ENCODE results near the gene SLC17A8. TPM values are rescaled to one million over a fixed set of nuclear protein-coding genes. Genes with fewer than 3 reads are reported as not detected.

The SLC17A8 gene
- polyA plus RNA-seq, 1 of the 3 experiments (the other 2 are of a cell fraction): not detected

DNA sequence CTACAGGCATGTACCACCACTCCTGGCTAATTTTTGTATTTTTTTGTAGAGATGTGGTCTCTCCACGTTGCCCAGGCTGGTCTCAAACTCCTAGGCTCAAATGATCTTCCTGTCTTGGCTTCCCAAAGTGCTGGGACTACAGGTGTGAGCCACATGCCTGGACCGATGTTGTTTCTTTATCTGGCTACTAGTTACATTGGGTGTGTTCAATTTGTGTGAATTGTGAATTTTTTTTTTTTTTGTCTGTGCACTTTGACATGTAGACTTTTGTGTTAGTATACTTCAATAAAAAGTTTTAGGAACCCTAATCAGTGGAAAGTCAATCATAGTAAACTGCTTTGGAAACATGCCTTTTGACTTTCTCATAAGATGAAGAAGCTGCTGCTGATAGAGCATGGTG is 24.0 kb upstream of the SLC17A8 start:
- DNase-seq: no peak
- Histone ChIP-seq H3K27me3 (ENCODE audit: insufficient read depth) (no peaks in the 10 kb centered on the region), H3K4me2 (no peak overlapping the region), H3K9ac (no peak overlapping the region), H2AFZ (ENCODE audit: low read depth) (no peak overlapping the region), H3K79me2 (ENCODE audit: insufficient read depth) (no peaks in the 10 kb centered on the region), H3K27ac (ENCODE audit: low read depth in 2 of 2, low read length in 1 of 2) (no peak overlapping the region), H3K9me3 (no peaks in the 10 kb centered on the region), H4K20me1 (ENCODE audit: insufficient read depth) (no peaks in the 10 kb centered on the region), H3F3A (replicated peaks; ENCODE audit: insufficient read depth) (peaks cover 1% of the 10 kb centered on the region), H3K36me3 (replicated peaks in 1 of 2; ENCODE audit: control insufficient read depth in 1 of 2, insufficient read depth in 2 of 2, low read length in 1 of 2) (peaks cover 73 to 80% of the 10 kb centered on the region in 2 experiments), H3K4me3 (ENCODE audit: low read depth in 2 of 2, low read length in 1 of 2) (no peak overlapping the region), H3K4me1 (ENCODE audit: control insufficient read depth in 1 of 2, insufficient read depth in 2 of 2, low read depth in 1 of 2, low read length in 1 of 2) (no peaks in the 10 kb centered on the region), H3K9me2 (no peaks in the 10 kb centered on the region)
- ChIA-PET POLR2A (no interaction called here), CTCF (interaction anchor here (1.2 to 1.3 kb wide), 2 partner anchors 16 to 20 kb away, joined by 3 to 4 read pairs; no protein-coding TSS in a partner anchor)
- no peak for TF ChIP-seq SIN3A (IDR thresholded peaks at IDR 0.05; ENCODE audit: borderline replicate concordance, low read depth, low read length)
- no peak for TF ChIP-seq TCF12 (IDR thresholded peaks at IDR 0.05)
- no peak for TF ChIP-seq EZH2phosphoT487 (IDR thresholded peaks at IDR 0.05; ENCODE audit: borderline replicate concordance, low read depth)
- TF ChIP-seq USF2 (IDR thresholded peaks at IDR 0.05; ENCODE audit: borderline replicate concordance, low read depth, low read length): no peak
- no peak for TF ChIP-seq ELF1 (IDR thresholded peaks at IDR 0.05)
- TF ChIP-seq PBX3 (IDR thresholded peaks at IDR 0.05): no peak
- no peak for TF ChIP-seq NRF1 (IDR thresholded peaks at IDR 0.05; ENCODE audit: low read depth, low read length)
- WGBS (ENCODE audit: low lambda C conversion rate): 93% methylated on average over 2 of the region's 2 CpGs

DNA sequence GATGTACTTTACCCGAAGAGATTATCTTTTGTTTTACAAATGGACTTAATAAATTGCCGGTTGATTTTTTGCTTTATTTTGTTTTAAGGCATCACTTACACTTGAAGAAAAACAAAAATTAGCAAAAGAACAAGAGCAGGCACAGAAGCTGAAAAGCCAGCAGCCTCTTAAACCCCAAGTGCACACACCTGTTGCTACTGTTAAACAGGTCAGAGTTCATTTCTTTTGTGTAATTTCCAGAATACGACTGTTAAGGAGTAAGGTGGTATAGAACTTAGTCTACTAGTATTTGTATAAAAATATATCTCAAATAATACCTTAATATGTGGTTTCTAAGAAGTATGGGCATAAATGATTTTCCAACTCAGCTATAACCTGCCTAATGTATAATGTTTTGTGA is 19.6 kb upstream of the SLC17A8 start:
- no peak overlapping the region for H3K4me2 ChIP-seq
- H3K27me3 ChIP-seq (ENCODE audit: insufficient read depth): no peaks in the 10 kb centered on the region
- H3K4me3 ChIP-seq (ENCODE audit: low read depth in 2 of 2, low read length in 1 of 2): no peak overlapping the region
- ChIA-PET CTCF (interaction anchor here (1.1 to 2.6 kb wide), 3 partner anchors 9 to 11 kb away, joined by 3 to 10 read pairs (median 3); no protein-coding TSS in a partner anchor), POLR2A (no interaction called here)
- peaks cover 65 to 80% of the 10 kb centered on the region in 2 experiments for H3K36me3 ChIP-seq (replicated peaks in 1 of 2; ENCODE audit: control insufficient read depth in 1 of 2, insufficient read depth in 2 of 2, low read length in 1 of 2)
- no peaks in the 10 kb centered on the region for H3K9me2 ChIP-seq
- no peaks in the 10 kb centered on the region for H3K9me3 ChIP-seq
- no peak for DNase-seq
- no peak for TF ChIP-seq TCF12 (IDR thresholded peaks at IDR 0.05)
- TF ChIP-seq RCOR1 (IDR thresholded peaks at IDR 0.05; ENCODE audit: low read length): no peak
- no peak for TF ChIP-seq EZH2phosphoT487 (IDR thresholded peaks at IDR 0.05; ENCODE audit: borderline replicate concordance, low read depth)
- no peak for TF ChIP-seq EP300 (IDR thresholded peaks at IDR 0.05; ENCODE audit: borderline replicate concordance in 1 of 2, low read depth in 1 of 2, low read length in 1 of 2)
- no peak for TF ChIP-seq TAF1 (IDR thresholded peaks at IDR 0.05; ENCODE audit: borderline replicate concordance, low read depth, low read length)
- TF ChIP-seq NRF1 (IDR thresholded peaks at IDR 0.05; ENCODE audit: low read depth, low read length): no peak
- no peak for TF ChIP-seq RAD21 (IDR thresholded peaks at IDR 0.05; ENCODE audit: low read length)
- no peak for TF ChIP-seq USF1 (IDR thresholded peaks at IDR 0.05; ENCODE audit: borderline replicate concordance, low read depth)
- no peak for TF ChIP-seq POLR2AphosphoS5 (IDR thresholded peaks at IDR 0.05; ENCODE audit: low read depth, low read length)
- no peak for TF ChIP-seq MEF2A (IDR thresholded peaks at IDR 0.05; ENCODE audit: borderline replicate concordance, low read depth)
- no peak for TF ChIP-seq ZBTB33 (IDR thresholded peaks at IDR 0.05; ENCODE audit: borderline replicate concordance, low read depth)
- TF ChIP-seq FOSL2 (IDR thresholded peaks at IDR 0.05; ENCODE audit: borderline replicate concordance, low read depth): no peak
- TF ChIP-seq SMC3 (IDR thresholded peaks at IDR 0.05; ENCODE audit: low read depth, low read length): no peak
- no peak for TF ChIP-seq SIN3A (IDR thresholded peaks at IDR 0.05; ENCODE audit: borderline replicate concordance, low read depth, low read length)
- TF ChIP-seq PBX3 (IDR thresholded peaks at IDR 0.05): no peak
- H3K27ac ChIP-seq (ENCODE audit: low read depth in 2 of 2, low read length in 1 of 2): no peak overlapping the region
- 93% methylated on average over 3 of the region's 3 CpGs for WGBS (ENCODE audit: low lambda C conversion rate)
- H3K79me2 ChIP-seq (ENCODE audit: insufficient read depth): no peaks in the 10 kb centered on the region
- no peak overlapping the region for H3K9ac ChIP-seq
- H3K4me1 ChIP-seq (ENCODE audit: control insufficient read depth in 1 of 2, insufficient read depth in 2 of 2, low read depth in 1 of 2, low read length in 1 of 2): no peaks in the 10 kb centered on the region
- no peaks in the 10 kb centered on the region for H4K20me1 ChIP-seq (ENCODE audit: insufficient read depth)
- H3F3A ChIP-seq (replicated peaks; ENCODE audit: insufficient read depth): peaks cover 6% of the 10 kb centered on the region
- H2AFZ ChIP-seq (ENCODE audit: low read depth): no peak overlapping the region
